Ovary (tissue), 9 donors: Measurements from ENCODE around the gene TOP2A. TPM values are rescaled to one million over a fixed set of nuclear protein-coding genes. Genes with fewer than 3 reads are reported as not detected.
"Not testable (repeated sequence)": the region's sequence is repeated elsewhere in the genome, so short reads cannot be mapped to it uniquely, and the experiment has no call there.

Source experiments
- DNase-seq, 5 donors: peaks; one replicate each; pipeline ENCODE4 v3.0.0-alpha.2; 2019 to 2020
- H3K27ac ChIP-seq, 2 donors: fragments of 200-600 bp; one replicate each; pipeline versions ENCODE4 v1.5.1 to v1.8.0; 2019 to 2022
- H3K27me3 ChIP-seq: fragments of 200-600 bp; one replicate; pipeline ENCODE4 v1.8.0; 2022
- H3K36me3 ChIP-seq: fragments of 200-600 bp; sonication (generic); one replicate; pipeline ENCODE4 v1.5.1; 2019
- H3K4me1 ChIP-seq: one replicate; pipeline ENCODE4 v1.8.1; 2013; ENCODE audit warnings: mild to moderate bottlenecking, moderate library complexity; ENCODE audit not compliant: insufficient read depth
- H3K4me3 ChIP-seq: fragments of 200-600 bp; sonication (generic); one replicate; pipeline ENCODE4 v1.5.1; 2017
- H3K9me3 ChIP-seq, 2 donors: fragments of 200-600 bp in 1 of 2; sonication (generic) in 1 of 2; one replicate each; pipeline versions ENCODE4 v1.5.1 to v1.8.1; 2013 to 2019; ENCODE audit warnings: mild to moderate bottlenecking in 1 of 2, moderate library complexity in 1 of 2
- EP300 ChIP-seq: sonication (generic); formaldehyde crosslinking; IDR thresholded peaks from one replicate; pipeline ENCODE4 v1.6.1; 2017; ENCODE audit warnings: antibody characterized with exemption
- POLR2A ChIP-seq: fragments of 450-650 bp; IDR thresholded peaks from one replicate; pipeline ENCODE4 v1.6.1; 2017; ENCODE audit warnings: antibody characterized with exemption, mild to moderate bottlenecking, moderate library complexity
- WGBS, 3 donors: extraction: QIAGEN DNeasy Blood & Tissue Kit in 1 of 3; methylation state at CpG; one replicate each; pipeline versions ENCODE4 v1.1.5 to v1.1.7; 2013 to 2017; 5-methylcytosine and 5-hydroxymethylcytosine counted together
- intact Hi-C, 4 donors: fragments of 100-400 bp; cut with DNase I; formaldehyde crosslinking; loops; one replicate each; pipeline versions ENCODE4 v1.11.0 to v1.15.1; 2022 to 2023
- polyA plus RNA-seq, 2 donors: library from polyadenylated mRNA; stranded (reverse); fragments of 200-250 nt in 1 of 2; fragments of 350-450 nt in 1 of 2; fragmentation: Illumina TruSeq in 1 of 2; extraction: RNeasy Lipid Tissue Mini Kit (QIAGEN cat#74804) in 1 of 2; gene quantifications; one replicate each; pipeline ENCODE4 v1.2.3, GENCODE V29; 2013 to 2014
- total RNA-seq, 7 donors: library from RNA; depleted of rRNA in 2 of 7; stranded (reverse); fragments of >200 nt in 2 of 7; fragmentation: NEBNext Ultra II Directional in 3 of 7; extraction: Animal tissue kit (Norgen Biotek cat#: 25700) in 3 of 7; gene quantifications; one replicate each; pipeline versions ENCODE4 v1.1.0 to v1.2.4, GENCODE V29; 2016 to 2023
- TF ChIP-seq, protein P1 (sequence below), 3 donors: fragments of 450-650 bp in 2 of 3; fragments of 200-600 bp in 1 of 3; IDR thresholded peaks; one replicate each; pipeline versions ENCODE4 v1.5.1 to v1.8.0; 2016 to 2022; ENCODE audit warnings: antibody characterized with exemption in 3 of 3, mild to moderate bottlenecking in 1 of 3
- donor health status: DM: no; HTN: no; CAD: no; lungs with moderate emphysema.
- donor health status: DM: no; HTN: no; CAD: no.
- donor health status: Bipolar disorder and iron deficiency.
- donor health status: DM: yes; HTN: yes; CAD: no.
- donor health status: DM: no; HTN: no; CAD: no.
- donor health status: DM: yes; HTN: yes; CAD: no.

TOP2A gene
- total and polyA plus RNA-seq, 9 donors, result 0.36 to 4.5 (median 1.2) TPM

DNA sequence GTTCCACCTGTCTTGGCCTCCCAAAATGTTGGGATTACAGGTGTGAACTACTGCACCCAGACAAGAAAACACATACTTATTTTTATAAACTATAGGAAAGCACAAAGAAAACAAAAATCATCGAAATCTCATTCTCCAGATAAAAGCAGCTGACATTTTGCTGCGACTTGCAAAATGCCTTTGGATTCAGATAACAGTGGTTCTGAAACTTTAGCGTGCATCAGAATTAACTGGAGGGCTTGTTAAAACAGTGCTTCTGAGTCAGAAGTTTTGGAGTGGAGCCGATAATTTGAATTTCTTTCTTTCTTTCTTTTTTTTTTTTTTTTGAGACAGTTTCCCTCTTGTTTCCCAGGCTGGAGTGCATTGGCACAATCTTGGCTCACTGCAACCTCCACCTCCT, 35.4 kb downstream of the TOP2A start:
- H3K4me3 ChIP-seq, result no peak overlapping the region
- TF ChIP-seq POLR2A (no peak), EP300 (no peak)
- TF ChIP-seq, protein P1, sequence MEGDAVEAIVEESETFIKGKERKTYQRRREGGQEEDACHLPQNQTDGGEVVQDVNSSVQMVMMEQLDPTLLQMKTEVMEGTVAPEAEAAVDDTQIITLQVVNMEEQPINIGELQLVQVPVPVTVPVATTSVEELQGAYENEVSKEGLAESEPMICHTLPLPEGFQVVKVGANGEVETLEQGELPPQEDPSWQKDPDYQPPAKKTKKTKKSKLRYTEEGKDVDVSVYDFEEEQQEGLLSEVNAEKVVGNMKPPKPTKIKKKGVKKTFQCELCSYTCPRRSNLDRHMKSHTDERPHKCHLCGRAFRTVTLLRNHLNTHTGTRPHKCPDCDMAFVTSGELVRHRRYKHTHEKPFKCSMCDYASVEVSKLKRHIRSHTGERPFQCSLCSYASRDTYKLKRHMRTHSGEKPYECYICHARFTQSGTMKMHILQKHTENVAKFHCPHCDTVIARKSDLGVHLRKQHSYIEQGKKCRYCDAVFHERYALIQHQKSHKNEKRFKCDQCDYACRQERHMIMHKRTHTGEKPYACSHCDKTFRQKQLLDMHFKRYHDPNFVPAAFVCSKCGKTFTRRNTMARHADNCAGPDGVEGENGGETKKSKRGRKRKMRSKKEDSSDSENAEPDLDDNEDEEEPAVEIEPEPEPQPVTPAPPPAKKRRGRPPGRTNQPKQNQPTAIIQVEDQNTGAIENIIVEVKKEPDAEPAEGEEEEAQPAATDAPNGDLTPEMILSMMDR (IDR thresholded peaks at IDR 0.05), result no peak
- H3K27ac ChIP-seq, result no peak overlapping the region
- H3K4me1 ChIP-seq, result no peaks in the 10 kb centered on the region
- H3K27me3 ChIP-seq, result no peaks in the 10 kb centered on the region
- DNase-seq, result no peak
- no peaks in the 10 kb centered on the region for H3K36me3 ChIP-seq
- intact Hi-C loops, result no loop called here
- no peaks in the 10 kb centered on the region for H3K9me3 ChIP-seq
- 28 to 46% (median 34%) methylated on average over 4 of the region's 4 CpGs for WGBS, 3 donors

DNA sequence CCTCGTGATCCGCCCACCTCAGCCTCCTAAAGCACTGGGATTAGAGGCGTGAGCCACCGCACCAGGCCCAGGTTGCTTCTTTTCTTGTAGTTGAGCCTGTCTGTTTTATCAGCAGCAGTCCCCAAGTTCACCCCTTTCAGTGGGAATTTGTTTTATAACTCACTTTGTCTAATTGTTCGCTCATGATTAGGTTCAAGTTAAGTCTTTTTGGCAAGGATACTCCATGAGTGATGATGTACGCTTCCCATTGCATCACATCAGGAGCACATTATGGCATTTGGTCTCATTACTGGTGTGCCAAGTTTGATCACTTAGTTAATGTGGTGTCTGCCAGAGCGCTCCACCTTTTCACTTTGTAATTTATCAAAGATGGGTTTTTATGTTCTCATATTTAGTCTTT, 38.7 kb downstream of the TOP2A start:
- Histone ChIP-seq H3K4me1 (no peaks in the 10 kb centered on the region), H3K27me3 (no peaks in the 10 kb centered on the region), H3K27ac (no peak overlapping the region), H3K36me3 (no peaks in the 10 kb centered on the region), H3K9me3 (no peaks in the 10 kb centered on the region), H3K4me3 (no peak overlapping the region)
- DNase-seq, result no peak
- 90 to 92% (median 91%) methylated on average over 7 of the region's 7 CpGs for WGBS, 3 donors
- intact Hi-C loops, result loop anchor here in 1 of 4 donors (10.0 kb wide), 1 partner anchor 186 kb away; the partner anchor contains the start of gene CCR7
- no peak for TF ChIP-seq POLR2A
- TF ChIP-seq EP300, result no peak
- TF ChIP-seq, protein P1 (IDR thresholded peaks at IDR 0.05), result no peak

DNA sequence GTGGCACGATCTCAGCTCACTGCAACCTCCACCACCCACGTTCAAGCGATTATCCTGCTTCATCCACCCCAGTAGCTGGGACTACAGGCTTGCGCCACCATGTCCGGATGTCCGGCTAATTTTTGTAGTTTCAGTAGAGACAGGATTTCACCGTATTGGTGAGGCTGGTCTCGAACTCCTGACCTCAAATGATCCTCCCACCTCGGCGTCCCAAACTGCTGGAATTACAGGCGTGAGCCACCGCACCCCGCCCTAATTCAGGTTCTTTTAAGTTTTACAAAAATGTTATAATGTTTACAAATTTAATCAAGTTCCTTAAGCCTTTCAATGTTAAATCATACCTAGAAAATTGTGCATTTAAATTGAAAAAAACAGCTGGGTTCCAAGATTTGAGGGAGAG, 39.9 kb downstream of the TOP2A start:
- Histone ChIP-seq H3K36me3 (no peaks in the 10 kb centered on the region), H3K9me3 (no peaks in the 10 kb centered on the region), H3K27ac (no peak overlapping the region), H3K4me1 (no peaks in the 10 kb centered on the region), H3K4me3 (no peak overlapping the region), H3K27me3 (no peaks in the 10 kb centered on the region)
- intact Hi-C loops, result loop anchor here in 1 of 4 donors (10.0 kb wide), 1 partner anchor 187 kb away; the partner anchor contains the start of gene CCR7
- WGBS, 3 donors, result 81 to 86% (median 83%) methylated on average over 13 of the region's 13 CpGs
- DNase-seq, result no peak
- no peak for TF ChIP-seq EP300
- no peak for TF ChIP-seq POLR2A
- TF ChIP-seq, protein P1 (IDR thresholded peaks at IDR 0.05), result no peak

DNA sequence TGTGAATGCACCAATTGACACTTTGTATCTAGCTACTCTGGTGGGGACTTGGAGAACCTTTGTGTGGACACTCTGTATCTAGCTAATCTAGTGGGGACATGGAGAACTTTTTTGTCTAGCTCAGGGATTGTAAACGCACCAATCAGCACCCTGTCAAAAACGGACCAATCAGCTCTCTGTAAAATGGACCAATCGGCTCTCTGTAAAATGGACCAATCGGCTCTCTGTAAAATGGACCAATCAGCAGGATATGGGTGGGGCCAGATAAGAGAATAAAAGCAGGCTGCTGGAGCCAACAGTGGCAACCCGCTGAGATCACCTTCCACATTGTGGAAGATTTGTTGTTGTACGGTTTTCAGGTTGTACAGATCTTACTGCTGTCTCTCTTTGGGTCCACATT, 41.2 kb downstream of the TOP2A start:
- not testable (repeated sequence) for H3K9me3 ChIP-seq, H3K27me3 ChIP-seq, H3K36me3 ChIP-seq, H3K4me3 ChIP-seq, H3K4me1 ChIP-seq, DNase-seq, H3K27ac ChIP-seq
- 75 to 79% (median 78%) methylated on average over 6 of the region's 6 CpGs for WGBS, 3 donors
- intact Hi-C loops, result loop anchor here in 1 of 4 donors (10.0 kb wide), 1 partner anchor 188 kb away; the partner anchor contains the start of gene CCR7

DNA sequence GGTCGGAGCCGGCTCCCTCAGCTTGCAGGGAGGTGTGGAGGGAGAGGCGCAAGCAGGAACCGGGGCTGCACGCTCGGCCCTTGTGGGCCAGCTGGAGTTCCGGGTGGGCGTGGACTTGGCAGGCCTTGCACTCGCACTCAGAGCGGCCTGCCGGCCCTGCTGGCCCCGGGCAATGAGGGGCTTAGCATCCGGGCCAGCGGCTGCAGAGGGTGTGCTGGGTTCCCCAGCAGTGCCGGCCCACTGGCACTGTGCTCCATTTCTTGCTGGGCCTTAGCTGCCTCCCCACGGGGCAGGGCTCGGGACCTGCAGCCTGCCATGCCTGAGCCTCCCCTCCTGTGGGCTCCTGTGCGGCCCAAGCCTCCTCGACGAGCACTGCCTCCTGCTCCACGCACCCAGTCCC, 41.9 kb downstream of the TOP2A start:
- intact Hi-C loops, result loop anchor here in 1 of 4 donors (10.0 kb wide), 1 partner anchor 189 kb away; the partner anchor contains the start of gene CCR7
- H3K9me3 ChIP-seq, H3K36me3 ChIP-seq, H3K27me3 ChIP-seq, DNase-seq, H3K27ac ChIP-seq, H3K4me1 ChIP-seq, H3K4me3 ChIP-seq: not testable (repeated sequence)
- WGBS, 3 donors, result 68 to 79% (median 74%) methylated on average over 16 to 21 of the region's 21 CpGs
